Activated naive CD4-positive, alpha-beta T cell treated with Interleukin-2 at 50 U/mL for 16 hours (primary cell): ENCODE data around the gene SPDYE2.
"Not testable (repeated sequence)": the region's sequence is repeated elsewhere in the genome, so short reads cannot be mapped to it uniquely, and the experiment has no call there.

Experiments
- DNase-seq: peaks from one replicate; pipeline ENCODE4 v3.0.0-alpha.2; 2020

Gene SPDYE2

GRCh38 chr7:102604431-102605145 is 53.6 kb downstream of the SPDYE2 start:
- DNase-seq: not testable (repeated sequence)

DNA sequence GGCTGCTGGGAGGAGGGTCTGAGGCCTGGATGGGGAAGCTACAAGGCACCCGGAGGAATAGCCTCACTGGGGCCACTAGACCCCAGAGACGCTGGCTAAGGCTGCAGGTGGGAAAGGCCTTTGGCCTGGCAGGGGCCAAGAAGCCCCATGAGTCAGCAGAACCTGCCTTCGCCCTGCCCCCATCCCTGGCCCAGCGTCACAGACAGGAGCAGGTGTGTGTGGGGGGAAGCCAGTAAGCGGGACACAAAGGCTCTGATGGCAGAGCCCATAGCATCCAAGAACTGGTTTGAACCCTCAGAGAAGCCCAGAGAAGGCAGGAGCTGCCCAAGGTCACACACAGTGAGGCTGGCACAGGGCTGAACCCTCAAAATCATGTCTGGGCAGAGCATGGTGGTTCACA is 55.8 kb downstream of the SPDYE2 start:
- DNase-seq: not testable (repeated sequence)

DNA sequence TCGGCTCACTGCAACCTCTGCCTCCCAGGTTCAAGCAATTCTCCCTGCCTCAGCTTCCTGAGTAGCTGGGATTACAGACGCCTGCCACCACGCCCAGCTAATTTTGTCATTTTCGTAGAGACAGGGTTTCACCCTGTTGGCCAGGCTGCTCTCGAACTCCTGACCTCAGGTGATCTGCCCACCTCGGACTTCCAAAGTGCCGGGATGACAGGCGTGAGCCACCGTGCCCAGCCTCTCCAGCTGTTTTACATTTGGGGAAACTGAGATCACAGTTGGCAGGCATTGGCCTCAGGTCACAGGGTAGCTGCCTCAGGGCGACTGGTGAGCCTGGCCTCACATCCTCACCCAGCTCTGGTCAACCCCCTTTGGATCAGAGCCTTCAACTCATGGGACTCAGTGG is 58.7 kb downstream of the SPDYE2 start:
- not testable (repeated sequence) for DNase-seq

GRCh38 chr7:102610441-102610840 is 59.4 kb downstream of the SPDYE2 start:
- not testable (repeated sequence) for DNase-seq

DNA sequence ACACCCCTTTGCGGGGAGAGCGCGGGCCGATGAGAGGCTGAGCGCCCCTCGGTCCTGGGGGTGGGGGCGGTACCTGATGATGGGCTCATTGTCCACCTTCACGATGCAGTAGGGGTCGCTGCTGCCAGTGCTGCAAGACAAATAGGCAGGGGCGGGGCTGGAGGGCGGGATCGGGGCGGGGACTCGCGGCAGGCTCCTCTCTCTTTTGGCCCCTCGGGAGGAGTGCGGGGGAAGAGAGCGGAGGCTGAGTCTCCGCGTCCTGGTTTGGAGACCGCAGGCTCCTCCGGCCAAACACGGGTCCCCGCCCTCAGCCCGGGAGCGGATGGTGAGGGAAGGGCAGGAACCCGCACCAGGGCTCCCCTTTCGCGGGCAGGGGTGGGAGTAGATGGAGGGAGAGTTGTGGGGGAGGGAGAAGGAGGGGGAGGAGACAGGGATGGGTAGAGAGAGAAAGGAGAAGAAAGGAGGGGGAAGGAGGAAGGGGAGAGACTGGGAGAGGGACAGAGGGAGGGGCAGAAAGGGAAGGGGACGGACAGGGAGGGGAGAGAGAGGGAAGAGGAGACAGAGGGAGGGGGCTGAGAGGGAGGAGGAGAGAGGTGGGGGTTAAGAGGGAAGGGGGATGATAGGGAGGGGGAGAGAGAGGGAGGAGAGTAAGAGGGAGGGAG is 60.1 kb downstream of the SPDYE2 start:
- DNase-seq: not testable (repeated sequence)

GRCh38 chr7:102611675-102612325 is 60.8 kb downstream of the SPDYE2 start:
- not testable (repeated sequence) for DNase-seq
